Esophagus squamous epithelium (tissue), 4 donors: ENCODE results near the gene PLPP7.
"Not testable (repeated sequence)": the region's sequence is repeated elsewhere in the genome, so short reads cannot be mapped to it uniquely, and the experiment has no call there.

Experiments used
- CTCF ChIP-seq, 6 experiments: fragments of 450-650 bp in 4 of 6; fragments of 200-600 bp in 2 of 6; sonication (generic) in 2 of 6; IDR thresholded peaks; one replicate each; pipeline ENCODE4 v1.5.1; 2016 to 2019; ENCODE audit warnings: antibody characterized with exemption in 6 of 6, mild to moderate bottlenecking in 4 of 6, moderate library complexity in 4 of 6
- POLR2A ChIP-seq, 4 donors: fragments of 450-650 bp; IDR thresholded peaks; one replicate each; pipeline ENCODE4 v1.6.1; 2017; ENCODE audit warnings: antibody characterized with exemption in 4 of 4, mild to moderate bottlenecking in 4 of 4, moderate library complexity in 3 of 4

- TF ChIP-seq CTCF, POLR2A (IDR thresholded peaks at IDR 0.05): not testable (repeated sequence)
Observed at GRCh38 chr9:131244331-131244730, 45.2 kb upstream of the PLPP7 start.
